ENCODE data around the gene COTL1. TPM values are rescaled to one million over a fixed set of nuclear protein-coding genes. Genes with fewer than 3 reads are reported as not detected.

COTL1 gene
- total and polyA plus RNA-seq, 9 of the 15 experiments (the other 6 are each of a cell fraction or from before 2014, with no cell fraction given), result 27.7 to 185 (median 72.5) TPM

- TF ChIP-seq ZNF318 (IDR thresholded peaks at IDR 0.05; ENCODE audit: borderline replicate concordance in 1 of 2, low read depth in 1 of 2) (no peak), ADNP (tag; IDR thresholded peaks at IDR 0.05) (no peak), BRF1 (IDR thresholded peaks at IDR 0.05; ENCODE audit: borderline replicate concordance, extremely low read depth, insufficient read length) (no peak), ID3 (CRISPR knock-in tag; IDR thresholded peaks at IDR 0.05) (no peak), ID3 (tag; IDR thresholded peaks at IDR 0.05) (no peak), ZSCAN29 (IDR thresholded peaks at IDR 0.05) (no peak), ZNF282 (CRISPR knock-in tag; IDR thresholded peaks at IDR 0.05) (no peak), HINFP (tag; conservative IDR thresholded peaks at IDR 0.05; ENCODE audit: low read depth) (no peak), EP300 (IDR thresholded peaks at IDR 0.05; ENCODE audit: low read length) (no peak), IRF2 (CRISPR knock-in tag; IDR thresholded peaks at IDR 0.05) (no peak), TCF3 (CRISPR knock-in tag; IDR thresholded peaks at IDR 0.05) (no peak), HNRNPL (IDR thresholded peaks at IDR 0.05; ENCODE audit: low read depth, low read length) (no peak), LEF1 (IDR thresholded peaks at IDR 0.05) (no peak), CTCFL (IDR thresholded peaks at IDR 0.05; ENCODE audit: borderline replicate concordance, insufficient read depth, low read depth, low read length, poor library complexity, severe bottlenecking) (no peak)
Measured at GRCh38 chr16:84520725-84521496, 97.0 kb downstream of the COTL1 start (continued).

Measured in K562 (cell line).